Fibroblast of pulmonary artery (primary cell): ENCODE measurements around the gene SPPL2C.

Source experiments
- DNase-seq: peaks from one replicate; pipeline ENCODE4 v3.0.0-alpha.2; 2010; ENCODE audit warnings: low read depth
- H3K4me3 ChIP-seq: replicated peaks from 2 replicates; pipeline ENCODE4 v1.5.1; 2011; ENCODE audit warnings: low read depth, mild to moderate bottlenecking, control low read depth, low read length, moderate library complexity
- TF ChIP-seq, protein P1 (sequence below): IDR thresholded peaks from 2 replicates; pipeline ENCODE4 v1.5.1; 2011; ENCODE audit warnings: mild to moderate bottlenecking, control low read depth, low read length, inconsistent platforms; ENCODE audit errors: missing control alignments

SPPL2C gene, protein sequence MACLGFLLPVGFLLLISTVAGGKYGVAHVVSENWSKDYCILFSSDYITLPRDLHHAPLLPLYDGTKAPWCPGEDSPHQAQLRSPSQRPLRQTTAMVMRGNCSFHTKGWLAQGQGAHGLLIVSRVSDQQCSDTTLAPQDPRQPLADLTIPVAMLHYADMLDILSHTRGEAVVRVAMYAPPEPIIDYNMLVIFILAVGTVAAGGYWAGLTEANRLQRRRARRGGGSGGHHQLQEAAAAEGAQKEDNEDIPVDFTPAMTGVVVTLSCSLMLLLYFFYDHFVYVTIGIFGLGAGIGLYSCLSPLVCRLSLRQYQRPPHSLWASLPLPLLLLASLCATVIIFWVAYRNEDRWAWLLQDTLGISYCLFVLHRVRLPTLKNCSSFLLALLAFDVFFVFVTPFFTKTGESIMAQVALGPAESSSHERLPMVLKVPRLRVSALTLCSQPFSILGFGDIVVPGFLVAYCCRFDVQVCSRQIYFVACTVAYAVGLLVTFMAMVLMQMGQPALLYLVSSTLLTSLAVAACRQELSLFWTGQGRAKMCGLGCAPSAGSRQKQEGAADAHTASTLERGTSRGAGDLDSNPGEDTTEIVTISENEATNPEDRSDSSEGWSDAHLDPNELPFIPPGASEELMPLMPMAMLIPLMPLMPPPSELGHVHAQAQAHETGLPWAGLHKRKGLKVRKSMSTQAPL

DNA sequence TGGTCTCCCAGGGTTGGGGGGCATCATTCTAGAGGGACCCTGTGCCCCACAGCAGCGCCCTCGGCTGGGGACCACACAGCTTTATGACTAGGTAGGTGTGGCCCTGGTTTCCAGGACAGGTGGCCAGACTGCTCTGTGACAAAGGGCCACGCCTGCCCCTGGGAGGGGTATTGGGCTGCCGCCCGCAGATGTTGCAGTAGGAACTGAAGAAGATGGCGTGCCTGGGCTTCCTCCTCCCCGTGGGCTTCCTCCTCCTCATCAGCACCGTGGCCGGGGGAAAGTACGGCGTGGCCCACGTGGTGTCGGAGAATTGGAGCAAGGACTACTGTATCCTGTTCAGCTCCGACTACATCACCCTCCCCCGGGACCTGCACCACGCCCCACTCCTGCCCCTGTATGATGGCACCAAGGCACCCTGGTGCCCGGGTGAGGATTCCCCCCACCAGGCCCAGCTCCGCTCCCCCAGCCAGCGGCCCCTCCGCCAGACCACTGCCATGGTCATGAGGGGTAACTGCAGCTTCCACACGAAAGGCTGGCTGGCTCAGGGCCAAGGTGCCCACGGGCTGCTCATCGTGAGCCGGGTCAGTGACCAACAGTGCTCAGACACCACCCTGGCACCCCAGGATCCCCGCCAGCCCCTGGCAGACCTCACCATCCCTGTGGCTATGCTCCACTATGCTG is at the start of gene SPPL2C:
Gene SPPL2C, plus strand, starts transcription at position 187 of the 681 bp plus-strand sequence. Its CDS starts 26 bp downstream, at position 213.
- no peak for DNase-seq
- TF ChIP-seq, protein P1, sequence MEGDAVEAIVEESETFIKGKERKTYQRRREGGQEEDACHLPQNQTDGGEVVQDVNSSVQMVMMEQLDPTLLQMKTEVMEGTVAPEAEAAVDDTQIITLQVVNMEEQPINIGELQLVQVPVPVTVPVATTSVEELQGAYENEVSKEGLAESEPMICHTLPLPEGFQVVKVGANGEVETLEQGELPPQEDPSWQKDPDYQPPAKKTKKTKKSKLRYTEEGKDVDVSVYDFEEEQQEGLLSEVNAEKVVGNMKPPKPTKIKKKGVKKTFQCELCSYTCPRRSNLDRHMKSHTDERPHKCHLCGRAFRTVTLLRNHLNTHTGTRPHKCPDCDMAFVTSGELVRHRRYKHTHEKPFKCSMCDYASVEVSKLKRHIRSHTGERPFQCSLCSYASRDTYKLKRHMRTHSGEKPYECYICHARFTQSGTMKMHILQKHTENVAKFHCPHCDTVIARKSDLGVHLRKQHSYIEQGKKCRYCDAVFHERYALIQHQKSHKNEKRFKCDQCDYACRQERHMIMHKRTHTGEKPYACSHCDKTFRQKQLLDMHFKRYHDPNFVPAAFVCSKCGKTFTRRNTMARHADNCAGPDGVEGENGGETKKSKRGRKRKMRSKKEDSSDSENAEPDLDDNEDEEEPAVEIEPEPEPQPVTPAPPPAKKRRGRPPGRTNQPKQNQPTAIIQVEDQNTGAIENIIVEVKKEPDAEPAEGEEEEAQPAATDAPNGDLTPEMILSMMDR: no peak
- H3K4me3 ChIP-seq: no peak within 1 kb of the TSS

DNA sequence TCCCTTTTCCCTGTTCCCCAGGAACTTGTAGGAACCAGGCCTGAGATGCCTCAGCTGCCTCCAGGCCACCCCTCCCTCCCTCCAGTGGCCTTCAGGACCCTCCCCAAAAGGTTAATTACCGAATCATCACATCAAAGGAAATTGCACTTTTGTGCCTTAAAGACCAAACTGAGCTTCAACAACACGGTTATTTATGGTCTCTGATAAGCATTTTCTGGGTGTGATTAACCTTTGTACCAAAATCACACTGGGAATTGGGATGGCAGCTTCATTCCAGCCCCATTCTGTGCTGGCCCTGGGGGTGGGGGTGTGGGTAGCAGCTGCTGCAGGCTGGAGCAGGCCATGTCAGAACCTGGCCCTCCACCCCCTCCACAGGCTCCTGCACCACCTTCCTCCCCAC is 43.9 kb upstream of the SPPL2C start:
- TF ChIP-seq, protein P1: no peak
- H3K4me3 ChIP-seq: no peak overlapping the region
- no peak for DNase-seq

DNA sequence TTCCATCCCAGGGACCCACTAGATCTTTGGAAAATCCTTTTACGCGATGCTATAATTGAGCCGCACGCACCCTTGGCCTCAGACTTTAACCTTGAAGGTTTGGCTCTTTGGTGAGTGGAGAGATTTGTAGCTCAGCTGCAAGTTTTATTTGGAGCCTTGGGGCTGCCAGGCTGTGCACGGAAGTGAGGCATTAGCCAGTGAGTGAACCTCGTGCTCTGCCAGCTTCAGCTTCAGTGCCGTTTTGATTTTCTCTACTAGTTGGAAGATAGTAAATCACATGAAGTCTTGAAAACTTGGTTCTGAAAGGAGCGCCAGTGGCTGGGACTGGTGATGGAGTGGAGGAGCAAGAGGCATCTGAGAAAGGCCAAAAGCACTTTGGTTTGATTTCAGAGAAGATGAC is 43.3 kb upstream of the SPPL2C start:
- TF ChIP-seq, protein P1: no peak
- DNase-seq: no peak
- H3K4me3 ChIP-seq: no peak overlapping the region

DNA sequence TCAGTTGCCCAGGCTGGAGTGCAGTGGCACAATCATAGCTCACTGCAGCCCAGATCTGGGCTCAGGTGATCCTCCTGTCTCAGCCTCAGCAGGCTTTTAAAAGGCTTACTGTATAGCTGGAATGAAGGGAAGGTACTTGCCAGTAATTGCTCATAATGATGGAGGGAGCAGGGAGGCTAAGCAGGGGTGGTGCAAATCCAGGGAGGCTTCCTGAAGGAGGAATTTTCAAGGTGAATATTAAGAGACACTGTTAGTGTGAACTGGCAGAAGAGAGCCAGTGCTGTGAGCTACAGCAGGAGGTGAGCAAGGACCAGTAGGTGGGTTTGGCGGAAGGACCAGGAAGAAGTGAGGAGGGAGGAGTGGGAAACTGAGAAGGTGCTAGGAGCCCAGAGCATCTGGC is 35.8 kb upstream of the SPPL2C start:
- TF ChIP-seq, protein P1: no peak
- H3K4me3 ChIP-seq: no peak overlapping the region
- no peak for DNase-seq

DNA sequence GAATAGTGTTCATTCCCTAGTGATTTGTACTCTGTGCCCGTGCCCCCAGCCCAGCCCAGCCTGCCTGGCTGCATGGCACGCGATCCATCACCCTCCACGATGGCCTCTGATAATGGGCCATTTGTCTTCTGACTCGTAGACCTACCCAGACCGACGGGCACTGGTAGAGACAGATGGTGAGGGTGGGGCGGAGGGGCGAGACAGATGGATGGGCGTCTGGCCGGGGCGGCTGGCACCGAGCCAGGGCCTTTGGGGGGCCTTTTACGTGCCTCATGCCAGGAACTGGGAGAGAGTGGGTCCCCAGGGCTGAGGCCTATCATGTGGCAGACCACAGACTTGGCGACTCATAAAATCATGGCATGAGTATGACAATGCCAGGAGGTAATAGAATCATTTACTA is 35.2 kb upstream of the SPPL2C start:
- H3K4me3 ChIP-seq: no peak overlapping the region
- TF ChIP-seq, protein P1: no peak
- no peak for DNase-seq

DNA sequence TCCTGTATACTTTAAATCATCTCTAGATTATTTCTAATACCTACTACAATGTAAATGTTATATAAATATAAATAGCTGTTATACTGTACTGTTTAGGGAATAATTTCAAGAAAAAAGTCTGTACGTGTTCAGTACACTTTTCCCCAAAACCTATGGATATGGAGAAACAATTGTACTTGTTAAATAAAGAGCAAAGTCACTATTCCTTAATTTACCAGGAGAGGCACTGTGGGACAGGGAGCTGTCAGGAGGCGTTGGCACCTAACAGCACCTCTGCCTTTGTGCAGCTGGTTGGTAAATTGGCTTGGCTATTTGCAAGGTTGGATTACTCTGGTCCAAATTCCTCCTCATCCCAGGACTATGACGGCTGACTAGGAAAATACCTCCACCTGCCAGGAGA is 32.6 kb upstream of the SPPL2C start:
- H3K4me3 ChIP-seq: no peak overlapping the region
- DNase-seq: peak; percentile 12
- TF ChIP-seq, protein P1: peak; percentile 8
